Neural progenitor cell (in vitro differentiated cells): ENCODE results near the gene ERICH4. TPM values are rescaled to one million over a fixed set of nuclear protein-coding genes. Genes with fewer than 3 reads are reported as not detected.

ENCODE experiments used
- DNase-seq: peaks from one replicate; pipeline ENCODE4 v3.0.0-alpha.2; 2016; ENCODE audit warnings: low spot score
- H2AFZ ChIP-seq: fragments of 200-600 bp; sonication (generic); replicated peaks from 2 replicates; pipeline ENCODE4 v1.6.1; 2016; ENCODE audit warnings: antibody characterized with exemption
- H3F3A ChIP-seq: fragments of 200-600 bp; sonication (generic); 2 replicates; pipeline ENCODE4 v1.6.1; 2016; ENCODE audit warnings: antibody characterized with exemption, low read depth
- H3K27ac ChIP-seq: fragments of 200-600 bp; sonication (generic); 2 replicates; pipeline ENCODE4 v1.5.1; 2016; ENCODE audit warnings: mild to moderate bottlenecking
- H3K27me3 ChIP-seq: fragments of 200-600 bp; sonication (generic); 2 replicates; pipeline ENCODE4 v1.6.1; 2016; ENCODE audit warnings: mild to moderate bottlenecking, moderate library complexity
- H3K36me3 ChIP-seq: fragments of 200-600 bp; sonication (generic); 2 replicates; pipeline ENCODE4 v1.5.1; 2016
- H3K4me1 ChIP-seq: fragments of 200-600 bp; sonication (generic); 2 replicates; pipeline ENCODE4 v1.6.1; 2016; ENCODE audit warnings: mixed run types
- H3K4me2 ChIP-seq: fragments of 200-600 bp; sonication (generic); 2 replicates; pipeline ENCODE4 v1.6.1; 2016
- H3K4me3 ChIP-seq: fragments of 200-600 bp; sonication (generic); 2 replicates; pipeline ENCODE4 v1.5.1; 2016
- H3K79me2 ChIP-seq: fragments of 200-600 bp; sonication (generic); 2 replicates; pipeline ENCODE4 v1.6.1; 2016; ENCODE audit warnings: low read depth
- H3K9ac ChIP-seq: fragments of 200-600 bp; sonication (generic); 2 replicates; pipeline ENCODE4 v1.6.1; 2016
- H3K9me3 ChIP-seq: fragments of 200-600 bp; sonication (generic); 2 replicates; pipeline ENCODE4 v1.5.1; 2016; ENCODE audit warnings: low read depth
- H4K20me1 ChIP-seq: fragments of 200-600 bp; sonication (generic); 2 replicates; pipeline ENCODE4 v1.6.1; 2016; ENCODE audit warnings: low read depth
- H3K27ac Mint-ChIP-seq: 3 replicates; pipeline ENCODE4 v1.8.0; 2021; ENCODE audit warnings: mixed read lengths
- H3K27me3 Mint-ChIP-seq: 2 replicates; pipeline ENCODE4 v1.8.0; 2022; ENCODE audit warnings: low read depth, mild to moderate bottlenecking, inconsistent platforms, moderate library complexity, mixed read lengths; ENCODE audit not compliant: insufficient read depth
- H3K36me3 Mint-ChIP-seq: 3 replicates; pipeline ENCODE4 v1.8.0; 2021; ENCODE audit warnings: mixed read lengths
- H3K4me1 Mint-ChIP-seq: 3 replicates; pipeline ENCODE4 v1.8.0; 2021; ENCODE audit warnings: mixed read lengths
- H3K4me3 Mint-ChIP-seq: 3 replicates; pipeline ENCODE4 v1.8.0; 2021; ENCODE audit warnings: mild to moderate bottlenecking, moderate library complexity, mixed read lengths
- H3K9me3 Mint-ChIP-seq: 3 replicates; pipeline ENCODE4 v1.8.0; 2020; ENCODE audit warnings: mixed read lengths
- CTCF ChIP-seq: fragments of 200-600 bp; sonication (generic); IDR thresholded peaks from 2 replicates; pipeline ENCODE4 v1.5.1; 2017; ENCODE audit warnings: antibody characterized with exemption, mild to moderate bottlenecking
- EZH2 ChIP-seq: fragments of 200-600 bp; sonication (generic); IDR thresholded peaks from 2 replicates; pipeline ENCODE4 v1.6.1; 2017; ENCODE audit warnings: antibody characterized with exemption, mild to moderate bottlenecking, moderate library complexity
- EZH2phosphoT487 ChIP-seq: fragments of 200-600 bp; sonication (generic); IDR thresholded peaks from 2 replicates; pipeline ENCODE4 v1.6.1; 2017; ENCODE audit warnings: antibody characterized with exemption
- total RNA-seq: library from RNA; depleted of rRNA; stranded (reverse); fragments of >200 nt; gene quantifications from 2 replicates; pipeline ENCODE4 v1.2.3, GENCODE V29; 2015; ENCODE audit warnings: low replicate concordance

The ERICH4 gene
- total RNA-seq, 1 donor from 2014 or later = not detected

DNA sequence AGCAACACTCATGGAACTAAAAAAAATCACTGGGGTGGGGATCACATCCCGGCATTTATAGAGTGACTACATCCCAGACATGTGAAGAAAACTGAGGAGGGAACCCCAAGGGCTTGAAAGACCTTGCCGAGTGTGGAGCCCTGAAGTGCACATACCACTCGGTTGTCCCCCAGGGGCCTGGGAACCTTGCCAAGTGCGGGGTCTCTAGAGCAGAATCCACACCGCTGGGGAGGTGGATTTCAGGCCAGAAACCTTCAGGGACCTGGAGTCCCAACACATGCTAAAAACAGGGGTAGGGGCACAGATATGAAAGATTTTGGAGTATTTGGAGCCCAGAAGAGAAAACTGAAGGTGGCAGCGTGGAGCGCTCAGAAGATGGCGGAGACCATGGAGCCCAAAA, 35.2 kb downstream of the ERICH4 start:
- no peak overlapping the region for H3K27ac ChIP-seq
- Mint-ChIP-seq H3K4me1 (no peaks in the 10 kb centered on the region), H3K9me3 (peaks cover 2% of the 10 kb centered on the region), H3K36me3 (no peaks in the 10 kb centered on the region), H3K27ac (no peak overlapping the region), H3K27me3 (peaks cover 15% of the 10 kb centered on the region), H3K4me3 (no peak overlapping the region)
- no peak for TF ChIP-seq EZH2phosphoT487
- TF ChIP-seq EZH2 = no peak
- no peak for TF ChIP-seq CTCF
- no peak overlapping the region for H3K9ac ChIP-seq
- no peaks in the 10 kb centered on the region for H4K20me1 ChIP-seq
- DNase-seq = no peak
- H3K4me1 ChIP-seq = no peaks in the 10 kb centered on the region
- no peaks in the 10 kb centered on the region for H3K36me3 ChIP-seq
- no peak overlapping the region for H3K4me2 ChIP-seq
- H3K9me3 ChIP-seq = no peaks in the 10 kb centered on the region
- no peaks in the 10 kb centered on the region for H3K79me2 ChIP-seq
- no peak overlapping the region for H3K4me3 ChIP-seq
- no peak overlapping the region for H2AFZ ChIP-seq
- H3F3A ChIP-seq = no peaks in the 10 kb centered on the region
- no peaks in the 10 kb centered on the region for H3K27me3 ChIP-seq

DNA sequence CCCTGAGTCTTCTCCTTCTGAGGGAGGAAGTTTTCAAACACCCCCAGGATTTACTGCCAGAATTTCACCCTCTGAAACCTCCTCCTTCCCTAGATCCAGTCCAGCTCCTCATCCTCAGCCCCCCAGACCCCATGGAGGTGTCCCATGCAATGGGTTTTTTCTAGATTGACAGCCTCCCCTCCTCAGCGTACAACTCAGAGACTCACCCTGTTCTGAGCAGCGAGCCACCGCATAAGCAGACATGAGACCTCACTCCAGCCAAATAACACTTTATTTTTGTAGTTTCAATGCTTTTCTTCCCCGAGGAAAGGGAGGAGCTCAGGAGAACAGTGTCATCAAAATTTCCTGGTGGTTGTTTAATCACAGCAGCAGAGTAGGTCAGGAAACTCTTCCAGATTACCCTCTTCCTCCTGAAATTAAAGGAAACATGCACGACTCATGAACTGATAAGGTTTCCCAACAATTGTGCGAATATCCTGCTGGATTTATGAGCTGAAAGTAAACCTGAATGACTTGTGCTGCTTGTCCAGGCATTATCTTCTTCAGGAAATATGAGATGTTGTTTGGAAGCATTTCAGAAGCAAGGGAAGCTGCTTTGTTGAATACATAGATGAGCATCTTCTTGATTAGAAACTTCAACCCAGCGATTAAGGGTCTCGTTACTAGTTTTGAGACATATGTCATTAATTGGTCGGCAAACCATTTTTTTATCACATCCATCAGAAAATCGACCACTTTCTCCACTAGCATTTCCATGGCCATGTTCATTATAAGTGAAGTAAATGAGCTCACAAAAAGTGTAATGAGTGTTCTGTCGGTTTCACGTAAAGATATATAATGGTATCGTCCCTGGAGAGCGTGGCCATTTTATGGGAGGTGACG, 36.2 kb downstream of the ERICH4 start:
- Mint-ChIP-seq H3K4me1 (no peaks in the 10 kb centered on the region), H3K9me3 (peaks cover 4% of the 10 kb centered on the region), H3K4me3 (no peak overlapping the region), H3K27ac (no peak overlapping the region), H3K36me3 (no peaks in the 10 kb centered on the region), H3K27me3 (peaks cover 15% of the 10 kb centered on the region)
- Histone ChIP-seq H3K27me3 (no peaks in the 10 kb centered on the region), H3K36me3 (no peaks in the 10 kb centered on the region), H3K4me1 (no peaks in the 10 kb centered on the region), H3K9me3 (no peaks in the 10 kb centered on the region), H4K20me1 (no peaks in the 10 kb centered on the region), H3K79me2 (no peaks in the 10 kb centered on the region), H2AFZ (no peak overlapping the region), H3F3A (no peaks in the 10 kb centered on the region), H3K4me2 (no peak overlapping the region), H3K9ac (no peak overlapping the region), H3K4me3 (no peak overlapping the region), H3K27ac (no peak overlapping the region)
- no peak for TF ChIP-seq CTCF
- no peak for TF ChIP-seq EZH2
- TF ChIP-seq EZH2phosphoT487 = no peak
- DNase-seq = no peak

- peaks cover 15% of the 10 kb centered on the region for H3K27me3 Mint-ChIP-seq
- H3K4me3 ChIP-seq = no peak overlapping the region
- no peaks in the 10 kb centered on the region for H4K20me1 ChIP-seq
- H3K36me3 Mint-ChIP-seq = no peaks in the 10 kb centered on the region
- no peak overlapping the region for H3K9ac ChIP-seq
- H3K4me2 ChIP-seq = no peak overlapping the region
- peaks cover 4% of the 10 kb centered on the region for H3K9me3 Mint-ChIP-seq
- no peaks in the 10 kb centered on the region for H3F3A ChIP-seq
- H2AFZ ChIP-seq = no peak overlapping the region
- DNase-seq = no peak
- no peaks in the 10 kb centered on the region for H3K27me3 ChIP-seq
- no peak overlapping the region for H3K27ac ChIP-seq
- H3K36me3 ChIP-seq = no peaks in the 10 kb centered on the region
- H3K4me1 Mint-ChIP-seq = no peaks in the 10 kb centered on the region
- H3K9me3 ChIP-seq = no peaks in the 10 kb centered on the region
- no peaks in the 10 kb centered on the region for H3K79me2 ChIP-seq
- no peak overlapping the region for H3K27ac Mint-ChIP-seq
- no peak overlapping the region for H3K4me3 Mint-ChIP-seq
- TF ChIP-seq EZH2phosphoT487 (no peak), EZH2 (no peak), CTCF (no peak)
- no peaks in the 10 kb centered on the region for H3K4me1 ChIP-seq
These were observed 36.8 kb downstream of the ERICH4 start for GRCh38 chr19:41479757-41480191.
